Mammary epithelial cell (primary cell): ENCODE results near the gene ITPR2.

Experiments used
- CTCF ChIP-seq, 2 donors: IDR thresholded peaks in 1 of 2; conservative IDR thresholded peaks in 1 of 2; 2 replicates each; pipeline ENCODE4 v1.5.1; 2011 to 2012; ENCODE audit warnings: inconsistent platforms in 2 of 2, low read length in 2 of 2, mild to moderate bottlenecking in 2 of 2, control low read depth in 1 of 2, low read depth in 1 of 2; ENCODE audit not compliant: insufficient read depth in 1 of 2; ENCODE audit errors: extremely low read depth in 1 of 2
- EZH2 ChIP-seq: IDR thresholded peaks from 2 replicates; pipeline ENCODE4 v1.6.1; 2012; ENCODE audit warnings: low read length, inconsistent platforms, borderline replicate concordance

GRCh38 chr12:26628234-26628633 lies 204.8 kb downstream of the ITPR2 start:
- no peak for TF ChIP-seq EZH2
- TF ChIP-seq CTCF (conservative IDR thresholded peaks at IDR 0.05 in 1 of 2, IDR thresholded peaks at IDR 0.05 in 1 of 2; ENCODE audit: extremely low read depth in 1 of 2, insufficient read depth in 1 of 2, low read depth in 1 of 2, low read length in 2 of 2) = no peak
